Measurements from ENCODE around the gene EIF2S2.

The EIF2S2 gene

DNA sequence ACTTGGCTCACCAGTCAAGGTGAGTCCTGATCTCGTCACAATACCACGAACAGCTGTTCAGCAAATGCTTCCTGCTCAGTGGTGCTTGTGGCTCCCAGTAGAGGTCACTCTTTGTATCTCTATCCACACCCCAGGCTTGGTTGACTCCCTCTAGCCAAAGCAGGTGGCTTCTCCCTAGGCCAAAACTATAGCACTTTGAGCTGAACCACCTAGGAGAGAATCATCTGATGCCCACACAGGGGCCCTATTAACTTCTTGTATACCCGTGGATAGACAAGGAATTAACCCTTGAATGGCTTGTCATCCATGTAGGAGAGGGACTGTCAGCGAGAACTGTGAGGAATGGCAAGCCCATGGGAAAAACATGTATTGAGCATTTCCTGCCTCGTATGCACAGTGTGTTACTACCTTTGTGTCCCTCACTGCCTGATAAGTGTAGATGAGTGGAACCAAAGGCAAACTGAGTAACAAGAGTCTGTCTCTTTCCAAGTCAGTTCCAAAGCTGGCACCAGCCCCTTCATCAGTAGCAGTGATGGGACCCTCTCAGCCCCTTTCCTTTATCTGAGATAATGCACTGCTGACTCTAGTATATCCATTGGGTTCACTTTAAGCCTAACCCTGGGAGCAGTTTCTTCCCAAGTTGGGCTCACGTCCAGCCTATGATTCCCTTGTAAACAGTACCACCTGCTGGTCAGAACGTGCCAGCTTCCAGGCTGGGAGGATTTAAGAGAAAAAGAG is 42.5 kb downstream of the EIF2S2 start:
- H2BK120ac ChIP-seq (ENCODE audit: low read depth, low read length): no peak overlapping the region
- peaks cover 4% of the 10 kb centered on the region for H3K79me2 ChIP-seq (ENCODE audit: control insufficient read depth, insufficient read depth, low read length)
- no peak overlapping the region for H3K4ac ChIP-seq (ENCODE audit: low read depth, low read length)
- H3K18ac ChIP-seq (ENCODE audit: low read length): no peak overlapping the region
- H3K27ac ChIP-seq (ENCODE audit: low read depth, low read length): no peak overlapping the region
- DNase-seq: peak; percentile 90
- H2BK15ac ChIP-seq (replicated peaks; ENCODE audit: low read depth): no peak overlapping the region
- WGBS (ENCODE audit: extremely low coverage, insufficient coverage, low lambda C conversion rate): no CpG with 5 or more reads among the region's 7 CpGs
- H3K36me3 ChIP-seq (ENCODE audit: control insufficient read depth, insufficient read depth, low read length): no peaks in the 10 kb centered on the region
- no peak overlapping the region for H3K4me3 ChIP-seq (ENCODE audit: low read length)
- H3K9ac ChIP-seq (ENCODE audit: low read length): no peak overlapping the region
- no peak overlapping the region for H3K23ac ChIP-seq (ENCODE audit: low read length)
- no peaks in the 10 kb centered on the region for H3K27me3 ChIP-seq (ENCODE audit: insufficient read depth, low read length, poor library complexity)
- no peaks in the 10 kb centered on the region for H3K4me1 ChIP-seq (ENCODE audit: control insufficient read depth, low read depth, low read length)
- H3K4me2 ChIP-seq (ENCODE audit: low read length): no peak overlapping the region
- H3K79me1 ChIP-seq (ENCODE audit: low read length): peaks cover 31% of the 10 kb centered on the region
- H2BK5ac ChIP-seq (ENCODE audit: low read length): no peak overlapping the region
- no peak overlapping the region for H4K5ac ChIP-seq (ENCODE audit: low read length)
- H3K56ac ChIP-seq (ENCODE audit: low read length): no peak overlapping the region
- H4K8ac ChIP-seq (ENCODE audit: low read depth, low read length): no peak overlapping the region
- no peak overlapping the region for H2AK5ac ChIP-seq (ENCODE audit: low read length)

DNA sequence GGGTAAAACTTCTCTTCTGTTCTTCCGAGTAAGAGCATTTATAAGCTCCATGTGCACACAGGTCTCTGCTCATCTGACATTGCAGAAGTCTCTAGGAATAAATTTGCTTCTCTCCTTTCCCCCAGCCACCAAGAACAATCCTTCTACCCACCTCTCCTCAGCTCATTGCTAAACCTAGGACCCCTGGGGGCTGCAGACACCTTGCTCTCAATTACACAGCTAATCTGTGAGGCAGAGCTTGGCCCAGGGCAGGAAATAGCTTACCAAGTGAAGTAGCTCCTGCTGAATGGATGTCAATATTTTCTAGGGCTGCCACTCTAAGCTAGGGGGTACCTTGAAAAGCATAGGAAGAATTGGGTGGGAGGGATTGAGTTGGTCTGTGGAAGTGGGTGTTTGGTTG is 44.0 kb downstream of the EIF2S2 start:
- Histone ChIP-seq H3K27me3 (ENCODE audit: insufficient read depth, low read length, poor library complexity) (no peaks in the 10 kb centered on the region), H3K4me3 (ENCODE audit: low read length) (no peak overlapping the region), H3K79me2 (ENCODE audit: control insufficient read depth, insufficient read depth, low read length) (peaks cover 7% of the 10 kb centered on the region), H3K36me3 (ENCODE audit: control insufficient read depth, insufficient read depth, low read length) (no peaks in the 10 kb centered on the region), H3K56ac (ENCODE audit: low read length) (no peak overlapping the region), H2BK15ac (replicated peaks; ENCODE audit: low read depth) (no peak overlapping the region), H3K27ac (ENCODE audit: low read depth, low read length) (no peak overlapping the region), H2BK5ac (ENCODE audit: low read length) (no peak overlapping the region), H3K4ac (ENCODE audit: low read depth, low read length) (no peak overlapping the region), H4K5ac (ENCODE audit: low read length) (no peak overlapping the region), H3K79me1 (ENCODE audit: low read length) (peaks cover 37% of the 10 kb centered on the region), H3K18ac (ENCODE audit: low read length) (no peak overlapping the region), H3K23ac (ENCODE audit: low read length) (no peak overlapping the region), H3K9ac (ENCODE audit: low read length) (no peak overlapping the region), H3K4me1 (ENCODE audit: control insufficient read depth, low read depth, low read length) (peaks cover 1% of the 10 kb centered on the region), H2BK120ac (ENCODE audit: low read depth, low read length) (no peak overlapping the region), H2AK5ac (ENCODE audit: low read length) (no peak overlapping the region), H3K4me2 (ENCODE audit: low read length) (no peak overlapping the region), H4K8ac (ENCODE audit: low read depth, low read length) (no peak overlapping the region)
- WGBS (ENCODE audit: extremely low coverage, insufficient coverage, low lambda C conversion rate): no CpG with 5 or more reads among the region's 1 CpG
- peak; percentile 67 for DNase-seq

DNA sequence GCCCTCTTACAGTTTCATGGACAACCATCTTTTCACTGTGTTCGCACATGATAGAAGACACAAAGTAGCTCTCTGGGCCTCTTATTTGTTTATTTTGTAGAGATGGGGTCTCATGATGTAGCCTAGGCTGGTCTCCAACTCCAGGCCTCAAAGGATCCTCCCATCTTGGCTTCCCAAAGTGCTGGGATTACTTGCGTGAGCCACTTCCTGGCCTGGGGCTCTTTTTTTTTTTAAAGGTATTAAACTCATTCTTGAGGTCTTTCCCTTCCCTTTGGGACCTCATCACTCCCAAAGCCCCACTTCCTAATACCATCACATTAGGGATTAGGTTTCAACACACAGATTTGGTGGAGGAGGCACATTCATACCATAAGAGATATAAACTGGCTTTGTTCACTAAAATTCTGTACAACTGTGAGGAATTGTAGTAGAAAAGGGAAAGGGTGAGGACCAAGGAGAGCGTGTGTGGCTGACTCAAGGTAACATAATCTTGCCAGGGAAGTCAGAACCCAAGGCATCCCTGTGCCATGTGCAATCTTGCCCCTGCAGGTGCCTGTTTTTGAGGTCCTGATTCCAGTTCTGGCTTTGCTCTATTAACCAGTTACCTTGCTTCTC is 45.5 kb downstream of the EIF2S2 start:
- Histone ChIP-seq H3K56ac (ENCODE audit: low read length) (no peak overlapping the region), H3K27me3 (ENCODE audit: insufficient read depth, low read length, poor library complexity) (no peaks in the 10 kb centered on the region), H2AK5ac (ENCODE audit: low read length) (no peak overlapping the region), H2BK15ac (replicated peaks; ENCODE audit: low read depth) (no peak overlapping the region), H3K18ac (ENCODE audit: low read length) (no peak overlapping the region), H3K36me3 (ENCODE audit: control insufficient read depth, insufficient read depth, low read length) (no peaks in the 10 kb centered on the region), H4K5ac (ENCODE audit: low read length) (no peak overlapping the region), H3K4me1 (ENCODE audit: control insufficient read depth, low read depth, low read length) (peaks cover 2% of the 10 kb centered on the region), H3K4ac (ENCODE audit: low read depth, low read length) (no peak overlapping the region), H3K9ac (ENCODE audit: low read length) (no peak overlapping the region), H2BK120ac (ENCODE audit: low read depth, low read length) (no peak overlapping the region), H3K79me1 (ENCODE audit: low read length) (peaks cover 41% of the 10 kb centered on the region), H4K8ac (ENCODE audit: low read depth, low read length) (no peak overlapping the region), H3K23ac (ENCODE audit: low read length) (no peak overlapping the region), H3K27ac (ENCODE audit: low read depth, low read length) (no peak overlapping the region), H3K4me2 (ENCODE audit: low read length) (no peak overlapping the region), H2BK5ac (ENCODE audit: low read length) (no peak overlapping the region), H3K79me2 (ENCODE audit: control insufficient read depth, insufficient read depth, low read length) (peaks cover 8% of the 10 kb centered on the region), H3K4me3 (ENCODE audit: low read length) (no peak overlapping the region)
- DNase-seq: peak; percentile 44
- WGBS (ENCODE audit: extremely low coverage, insufficient coverage, low lambda C conversion rate): no CpG with 5 or more reads among the region's 3 CpGs

GRCh38 chr20:34065260-34065659 is 46.8 kb downstream of the EIF2S2 start:
- H3K79me1 ChIP-seq (ENCODE audit: low read length): peaks cover 43% of the 10 kb centered on the region
- H4K5ac ChIP-seq (ENCODE audit: low read length): no peak overlapping the region
- no peak overlapping the region for H3K27ac ChIP-seq (ENCODE audit: low read depth, low read length)
- no peak overlapping the region for H2BK15ac ChIP-seq (replicated peaks; ENCODE audit: low read depth)
- no peak overlapping the region for H2BK5ac ChIP-seq (ENCODE audit: low read length)
- peaks cover 2% of the 10 kb centered on the region for H3K4me1 ChIP-seq (ENCODE audit: control insufficient read depth, low read depth, low read length)
- DNase-seq: peak; percentile 35
- WGBS (ENCODE audit: extremely low coverage, insufficient coverage, low lambda C conversion rate): no CpG with 5 or more reads among the region's 2 CpGs
- no peak overlapping the region for H3K4me2 ChIP-seq (ENCODE audit: low read length)
- H3K56ac ChIP-seq (ENCODE audit: low read length): no peak overlapping the region
- no peak overlapping the region for H3K18ac ChIP-seq (ENCODE audit: low read length)
- no peak overlapping the region for H2BK120ac ChIP-seq (ENCODE audit: low read depth, low read length)
- H3K4me3 ChIP-seq (ENCODE audit: low read length): no peak overlapping the region
- no peak overlapping the region for H3K9ac ChIP-seq (ENCODE audit: low read length)
- no peak overlapping the region for H4K8ac ChIP-seq (ENCODE audit: low read depth, low read length)
- H3K79me2 ChIP-seq (ENCODE audit: control insufficient read depth, insufficient read depth, low read length): peaks cover 8% of the 10 kb centered on the region
- H3K27me3 ChIP-seq (ENCODE audit: insufficient read depth, low read length, poor library complexity): no peaks in the 10 kb centered on the region
- no peak overlapping the region for H3K4ac ChIP-seq (ENCODE audit: low read depth, low read length)
- no peak overlapping the region for H3K23ac ChIP-seq (ENCODE audit: low read length)
- no peaks in the 10 kb centered on the region for H3K36me3 ChIP-seq (ENCODE audit: control insufficient read depth, insufficient read depth, low read length)
- no peak overlapping the region for H2AK5ac ChIP-seq (ENCODE audit: low read length)

DNA sequence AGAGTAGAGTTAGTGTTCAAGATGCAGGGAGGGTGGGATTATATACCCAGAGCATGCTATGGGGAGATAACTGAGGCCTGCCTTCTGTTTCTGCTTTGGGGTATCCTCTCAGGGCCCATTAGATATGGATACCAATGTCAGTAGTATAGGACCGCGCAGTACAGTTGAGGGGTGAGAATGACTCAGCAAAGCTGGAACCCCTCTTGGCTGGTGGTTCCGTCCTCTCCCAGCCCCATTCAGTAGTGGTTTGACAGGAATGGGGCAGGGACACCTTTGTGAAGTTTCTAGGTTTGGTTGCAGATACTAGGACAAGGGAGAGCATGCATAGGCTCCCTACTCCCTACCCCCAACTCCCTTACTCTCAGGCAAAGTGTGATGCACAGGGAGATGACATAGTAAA is 47.8 kb downstream of the EIF2S2 start:
- Histone ChIP-seq H3K56ac (ENCODE audit: low read length) (no peak overlapping the region), H2AK5ac (ENCODE audit: low read length) (no peak overlapping the region), H3K4me1 (ENCODE audit: control insufficient read depth, low read depth, low read length) (peaks cover 2% of the 10 kb centered on the region), H4K5ac (ENCODE audit: low read length) (no peak overlapping the region), H3K9ac (ENCODE audit: low read length) (no peak overlapping the region), H3K18ac (ENCODE audit: low read length) (no peak overlapping the region), H3K4me2 (ENCODE audit: low read length) (no peak overlapping the region), H2BK5ac (ENCODE audit: low read length) (no peak overlapping the region), H2BK15ac (replicated peaks; ENCODE audit: low read depth) (no peak overlapping the region), H2BK120ac (ENCODE audit: low read depth, low read length) (no peak overlapping the region), H3K27ac (ENCODE audit: low read depth, low read length) (no peak overlapping the region), H3K23ac (ENCODE audit: low read length) (no peak overlapping the region), H3K4ac (ENCODE audit: low read depth, low read length) (no peak overlapping the region), H3K79me1 (ENCODE audit: low read length) (peaks cover 39% of the 10 kb centered on the region), H3K79me2 (ENCODE audit: control insufficient read depth, insufficient read depth, low read length) (peaks cover 8% of the 10 kb centered on the region), H3K36me3 (ENCODE audit: control insufficient read depth, insufficient read depth, low read length) (no peaks in the 10 kb centered on the region), H4K8ac (ENCODE audit: low read depth, low read length) (no peak overlapping the region), H3K27me3 (ENCODE audit: insufficient read depth, low read length, poor library complexity) (no peaks in the 10 kb centered on the region), H3K4me3 (ENCODE audit: low read length) (no peak overlapping the region)
- WGBS (ENCODE audit: extremely low coverage, insufficient coverage, low lambda C conversion rate): no CpG with 5 or more reads among the region's 3 CpGs
- DNase-seq: no peak

Data from mesendoderm (in vitro differentiated cells).